Mononuclear cell (primary cell): ENCODE results near the gene HNF1B. TPM values are rescaled to one million over a fixed set of nuclear protein-coding genes. Genes with fewer than 3 reads are reported as not detected.
"Not testable (repeated sequence)": the region's sequence is repeated elsewhere in the genome, so short reads cannot be mapped to it uniquely, and the experiment has no call there.

Experiments
- H3K27me3 ChIP-seq: 2 replicates; pipeline ENCODE4 v1.6.0; 2011; ENCODE audit warnings: low read length, control low read depth; ENCODE audit not compliant: insufficient read depth
- H3K4me1 ChIP-seq: 2 replicates; pipeline ENCODE4 v1.5.1; 2011; ENCODE audit warnings: mild to moderate bottlenecking, low read length, control low read depth; ENCODE audit not compliant: insufficient read depth
- H3K4me3 ChIP-seq: 2 replicates; pipeline ENCODE4 v1.5.1; 2011; ENCODE audit warnings: mild to moderate bottlenecking, low read length, moderate library complexity
- H3K9me3 ChIP-seq: 2 replicates; pipeline ENCODE4 v1.5.1; 2011; ENCODE audit warnings: low read depth, mild to moderate bottlenecking, control low read depth, low read length
- total RNA-seq: library from RNA; depleted of rRNA; stranded (reverse); fragments of >200 nt; gene quantifications from one replicate; pipeline ENCODE4 v1.2.3, GENCODE V29; 2012

The HNF1B gene, protein sequence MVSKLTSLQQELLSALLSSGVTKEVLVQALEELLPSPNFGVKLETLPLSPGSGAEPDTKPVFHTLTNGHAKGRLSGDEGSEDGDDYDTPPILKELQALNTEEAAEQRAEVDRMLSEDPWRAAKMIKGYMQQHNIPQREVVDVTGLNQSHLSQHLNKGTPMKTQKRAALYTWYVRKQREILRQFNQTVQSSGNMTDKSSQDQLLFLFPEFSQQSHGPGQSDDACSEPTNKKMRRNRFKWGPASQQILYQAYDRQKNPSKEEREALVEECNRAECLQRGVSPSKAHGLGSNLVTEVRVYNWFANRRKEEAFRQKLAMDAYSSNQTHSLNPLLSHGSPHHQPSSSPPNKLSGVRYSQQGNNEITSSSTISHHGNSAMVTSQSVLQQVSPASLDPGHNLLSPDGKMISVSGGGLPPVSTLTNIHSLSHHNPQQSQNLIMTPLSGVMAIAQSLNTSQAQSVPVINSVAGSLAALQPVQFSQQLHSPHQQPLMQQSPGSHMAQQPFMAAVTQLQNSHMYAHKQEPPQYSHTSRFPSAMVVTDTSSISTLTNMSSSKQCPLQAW
- total RNA-seq, result not detected

DNA sequence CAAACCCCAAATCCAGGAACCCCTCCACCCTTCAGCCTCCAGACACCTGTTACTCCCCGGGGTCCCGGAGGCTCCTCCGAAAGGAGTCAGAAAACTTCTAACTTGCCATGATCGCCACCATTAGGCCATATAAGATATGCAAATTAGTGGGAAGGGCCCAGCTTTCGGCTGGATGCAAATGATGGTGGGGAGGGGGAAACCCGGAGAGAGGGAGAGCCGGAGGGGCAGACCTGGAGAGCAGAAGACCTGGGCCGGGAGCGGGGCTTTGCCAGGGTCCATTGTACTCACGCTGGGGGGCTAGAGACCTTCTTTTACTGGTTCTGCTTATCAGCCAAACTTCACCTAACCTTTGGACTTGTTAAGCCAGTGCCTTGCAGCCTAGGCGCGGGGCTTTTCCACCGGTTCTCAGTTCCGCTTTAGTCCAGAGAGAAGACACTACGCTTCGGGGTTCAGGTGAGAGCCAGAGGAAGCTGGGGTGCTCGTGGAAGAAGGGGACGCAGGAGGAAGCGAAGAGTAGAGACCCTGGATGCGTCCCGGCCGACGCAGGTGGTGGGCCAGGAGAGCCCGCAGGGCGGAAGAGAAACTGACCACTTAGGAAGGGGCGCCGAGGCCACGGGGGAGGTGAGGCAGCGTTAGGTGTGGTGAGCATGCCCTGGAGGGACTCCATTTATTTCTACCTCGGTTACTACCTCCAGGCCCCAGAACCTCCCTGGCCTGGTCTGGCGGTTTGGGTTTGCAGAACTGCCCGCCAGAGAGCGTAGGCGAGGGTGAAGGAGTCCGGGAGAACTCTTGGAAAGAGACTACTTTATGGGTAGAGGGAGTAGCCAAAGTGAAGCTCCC lies at the start of gene HNF1B:
TSS of gene HNF1B (minus strand) at position 99 of the 840 bp plus-strand sequence. CDS start 175 bp downstream, outside the sequence.
- Histone ChIP-seq H3K4me1 (peaks cover 41% of the 10 kb centered on the region), H3K9me3 (no peaks in the 10 kb centered on the region), H3K4me3 (no peak within 1 kb of the TSS), H3K27me3 (peaks cover 88% of the 10 kb centered on the region)

DNA sequence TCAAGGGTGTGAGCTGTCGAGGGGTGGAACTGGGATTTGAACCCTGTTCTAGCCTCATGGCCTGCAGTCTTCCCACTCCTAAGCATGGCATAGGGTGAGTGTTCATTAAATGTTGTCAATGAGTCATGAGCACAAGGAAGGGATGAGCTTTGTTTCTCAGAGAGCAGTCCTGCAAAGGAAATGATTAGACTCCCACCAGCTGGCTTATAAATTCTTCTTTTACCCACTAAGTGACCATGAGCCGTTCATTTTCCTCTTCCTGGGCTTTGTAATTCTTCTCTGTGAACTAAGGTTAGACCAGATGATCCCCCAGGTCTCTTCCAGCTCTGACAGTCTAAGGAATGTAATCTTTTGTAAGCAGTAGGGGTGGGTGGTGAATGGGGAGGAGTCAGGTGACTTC lies 47.9 kb upstream of the HNF1B start:
- Histone ChIP-seq H3K4me3 (no peak overlapping the region), H3K9me3 (no peaks in the 10 kb centered on the region), H3K27me3 (peaks cover 12% of the 10 kb centered on the region), H3K4me1 (no peaks in the 10 kb centered on the region)

DNA sequence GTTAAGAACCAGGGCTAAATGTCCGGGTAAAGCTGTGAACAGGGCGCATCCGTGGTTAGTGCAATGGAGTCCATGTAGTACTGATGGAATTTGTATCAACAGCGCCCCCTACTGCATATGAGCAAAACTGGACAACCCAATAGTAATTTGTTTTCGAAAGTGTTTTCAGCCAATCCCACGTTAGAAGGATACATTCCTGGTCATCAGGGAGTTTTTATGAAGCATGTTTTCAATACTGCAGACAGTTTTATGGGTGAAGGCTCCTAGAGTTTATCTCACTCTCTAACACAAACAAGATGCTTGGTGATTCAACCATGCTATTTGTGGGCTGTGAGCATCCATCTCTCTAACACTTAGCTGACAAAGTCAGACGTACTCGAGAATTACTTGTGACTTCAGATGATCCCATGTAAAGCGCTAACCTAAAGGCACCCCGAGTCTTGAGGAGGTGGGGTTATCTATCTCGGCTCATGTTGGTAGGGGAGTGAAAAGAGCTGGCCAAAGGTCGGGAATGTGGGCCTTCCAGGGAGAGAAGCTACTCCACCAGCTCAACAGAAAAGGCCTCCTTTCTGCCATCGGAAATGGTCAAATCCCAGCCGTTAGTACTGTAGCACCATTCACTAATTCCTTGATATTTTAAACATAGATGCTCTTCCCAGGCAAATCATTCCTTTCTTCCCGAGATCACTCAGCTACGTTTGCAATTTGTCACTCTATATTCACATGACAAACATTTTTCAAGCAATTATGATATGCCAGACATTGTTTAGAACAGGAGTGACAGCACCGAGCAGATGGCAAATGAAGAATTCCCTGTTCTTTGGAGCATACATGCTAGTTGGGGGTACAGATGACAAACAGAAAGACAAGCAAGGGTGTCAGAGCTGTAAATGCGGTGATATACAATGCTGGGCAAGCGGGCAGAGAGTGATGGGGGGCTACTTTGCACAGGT lies 46.9 kb upstream of the HNF1B start:
- Histone ChIP-seq H3K9me3 (no peaks in the 10 kb centered on the region), H3K4me3 (no peak overlapping the region), H3K4me1 (no peaks in the 10 kb centered on the region), H3K27me3 (peaks cover 15% of the 10 kb centered on the region)

DNA sequence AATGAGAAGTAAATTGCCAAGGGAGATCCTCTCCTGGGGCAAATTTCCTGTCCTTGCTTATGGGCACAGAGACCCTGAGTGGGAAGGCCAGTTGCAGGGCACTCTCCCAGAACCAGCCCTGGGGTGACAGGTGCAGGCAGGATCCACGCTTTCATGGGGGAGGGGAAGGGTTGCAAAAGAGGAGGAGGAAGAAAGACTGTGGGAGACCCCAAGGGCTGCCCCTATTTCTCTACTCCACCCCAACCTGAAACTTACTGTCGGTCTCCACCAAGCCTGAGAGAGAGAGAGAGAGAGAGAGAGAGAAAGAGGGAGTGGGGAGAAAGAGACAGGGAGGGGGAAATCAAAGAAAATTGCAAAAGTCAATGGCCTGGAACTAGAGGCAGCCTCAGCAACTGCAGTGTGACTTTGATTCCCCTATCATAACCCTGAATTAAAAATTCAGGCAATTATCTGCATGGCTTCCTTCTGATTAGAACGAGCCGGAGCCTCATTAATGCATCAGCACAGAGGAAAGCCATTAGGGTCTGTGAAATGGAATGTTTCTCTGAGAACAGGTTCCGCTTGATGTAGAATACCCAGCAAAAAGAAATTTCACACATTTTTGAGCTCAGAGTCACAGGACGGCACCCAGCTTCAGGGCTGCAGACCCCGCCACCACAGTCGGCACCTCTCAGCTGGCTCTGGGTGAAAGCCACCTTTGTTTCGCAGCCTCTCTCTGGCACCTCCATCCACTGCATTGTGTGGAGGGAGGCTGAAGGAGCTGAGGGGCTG lies 45.1 kb upstream of the HNF1B start:
- Histone ChIP-seq H3K27me3 (peaks cover 15% of the 10 kb centered on the region), H3K9me3 (no peaks in the 10 kb centered on the region), H3K4me1 (no peaks in the 10 kb centered on the region), H3K4me3 (no peak overlapping the region)

DNA sequence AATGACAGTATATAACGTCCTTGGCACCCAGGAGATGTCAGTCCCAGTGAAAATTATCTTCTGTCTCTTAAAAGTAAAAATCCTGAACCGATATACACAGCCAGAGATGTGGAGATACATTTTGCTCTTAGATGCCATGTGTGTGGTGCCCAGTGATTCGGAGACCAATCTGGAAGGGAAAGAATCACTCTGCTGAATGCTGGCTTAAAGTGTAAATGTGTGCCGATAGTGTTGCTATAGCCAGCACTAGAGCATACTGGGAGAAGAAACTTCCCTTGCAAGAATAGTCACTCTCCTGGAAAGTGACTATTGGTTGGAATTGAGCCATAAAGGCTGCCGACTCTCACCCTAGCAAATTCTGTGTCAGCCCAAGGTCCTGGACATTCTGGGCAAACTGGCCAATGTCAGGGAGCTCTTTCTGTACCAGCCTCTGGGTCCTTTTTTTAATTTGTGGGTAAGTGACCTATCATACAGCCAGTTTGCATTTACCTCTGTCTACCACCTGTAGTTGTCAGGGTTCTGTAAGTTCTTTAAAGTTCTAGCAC lies 44.2 kb upstream of the HNF1B start:
- Histone ChIP-seq H3K27me3 (peaks cover 17% of the 10 kb centered on the region), H3K4me1 (no peaks in the 10 kb centered on the region), H3K9me3 (no peaks in the 10 kb centered on the region), H3K4me3 (no peak overlapping the region)

DNA sequence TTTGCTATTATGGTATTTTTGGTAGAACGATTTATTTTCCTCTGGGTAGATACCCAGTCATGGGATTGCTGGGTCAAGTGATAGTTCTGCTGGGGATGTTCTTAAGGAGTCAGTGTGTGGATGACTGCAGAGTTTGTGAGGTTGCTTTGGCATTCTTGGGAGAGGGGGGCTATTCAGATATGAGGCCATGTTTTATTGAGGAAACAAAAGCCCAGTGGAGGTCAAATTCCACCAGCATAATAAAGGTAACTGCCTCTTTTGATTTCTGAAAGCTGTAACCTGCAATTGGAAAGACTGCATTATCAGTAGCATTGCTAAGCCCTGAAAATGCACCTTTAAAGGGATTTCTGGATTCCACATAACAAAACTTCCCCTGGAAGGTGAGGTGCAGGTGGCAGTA lies 43.7 kb upstream of the HNF1B start:
- Histone ChIP-seq H3K27me3 (peaks cover 17% of the 10 kb centered on the region), H3K9me3 (no peaks in the 10 kb centered on the region), H3K4me1 (no peaks in the 10 kb centered on the region)

DNA sequence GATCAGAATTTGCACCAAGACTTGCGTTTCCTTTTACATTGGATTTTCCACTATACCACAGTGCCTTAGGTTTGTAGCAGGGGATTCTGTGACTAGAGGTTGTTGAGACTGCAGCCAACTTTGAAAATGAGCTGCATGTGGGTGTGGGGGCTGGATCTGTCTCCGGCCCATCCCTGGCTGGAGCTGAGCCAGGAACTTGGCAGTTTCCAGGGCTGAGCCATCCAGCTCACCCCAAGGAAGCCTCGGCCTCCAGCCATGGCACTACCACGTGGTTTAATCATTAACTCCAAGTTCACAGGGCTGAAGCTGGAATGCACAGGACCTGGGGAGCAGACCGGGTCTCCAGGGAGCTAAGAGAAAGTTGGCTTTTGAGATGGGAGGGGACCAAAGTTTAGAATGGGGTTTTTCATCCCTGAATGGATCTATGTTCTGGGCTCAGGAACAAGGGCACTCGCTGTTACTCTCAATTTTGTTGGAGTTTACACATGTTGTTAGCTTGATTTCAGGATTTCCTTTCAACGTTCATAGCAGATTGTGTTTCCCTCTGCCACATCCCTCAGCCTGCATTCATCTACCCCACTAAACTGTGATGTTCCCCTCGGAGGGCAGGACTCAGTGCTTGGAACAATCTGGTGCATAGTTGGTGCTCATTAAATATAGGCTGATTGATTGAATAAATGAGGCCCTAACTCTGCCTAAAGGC lies 42.3 kb upstream of the HNF1B start:
- Histone ChIP-seq H3K9me3 (no peaks in the 10 kb centered on the region), H3K27me3 (peaks cover 17% of the 10 kb centered on the region), H3K4me1 (no peaks in the 10 kb centered on the region), H3K4me3 (no peak overlapping the region)

More for the DNA sequence above, 43.7 kb upstream of the HNF1B start:
- no peak overlapping the region for H3K4me3 ChIP-seq

DNA sequence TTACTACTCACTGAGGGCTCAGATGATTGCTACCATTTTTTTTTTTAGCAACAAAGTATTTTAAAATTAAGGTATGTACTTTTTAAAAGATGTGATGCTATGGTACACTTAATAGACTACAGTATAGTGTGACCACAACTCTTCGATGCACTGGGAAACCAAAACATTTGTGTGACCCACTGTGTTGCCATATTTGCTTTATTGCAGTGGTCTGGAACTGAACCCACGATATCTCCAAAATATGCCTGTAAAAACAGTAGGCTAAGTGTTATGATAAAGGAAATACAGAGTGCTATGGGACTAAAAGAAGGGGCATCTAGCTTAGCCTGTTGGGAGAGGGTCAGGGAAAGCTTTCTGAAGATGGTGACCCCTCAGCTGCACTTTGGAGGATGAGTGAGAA lies 41.6 kb upstream of the HNF1B start:
- Histone ChIP-seq H3K27me3 (peaks cover 17% of the 10 kb centered on the region), H3K4me3 (no peak overlapping the region), H3K4me1 (no peaks in the 10 kb centered on the region), H3K9me3 (no peaks in the 10 kb centered on the region)

DNA sequence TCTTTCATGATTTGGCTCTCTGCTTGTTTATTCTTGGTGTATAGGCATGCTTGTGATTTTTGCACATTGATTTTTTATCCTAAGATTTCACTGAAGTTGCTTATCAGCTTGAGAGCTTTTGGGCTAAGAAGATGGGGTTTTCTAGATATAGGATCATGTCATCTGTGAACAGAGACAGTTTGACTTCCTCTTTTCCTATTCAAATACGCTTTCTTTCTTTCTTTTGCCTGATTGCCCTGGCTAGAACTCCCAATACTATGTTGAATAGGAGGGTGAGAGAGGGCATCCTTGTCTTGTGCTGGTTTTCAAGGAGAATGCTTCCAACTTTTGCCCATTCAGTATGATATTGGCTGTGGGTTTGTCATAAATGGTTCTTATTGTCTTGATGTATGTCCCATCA lies 37.6 kb upstream of the HNF1B start:
- H3K27me3 ChIP-seq, H3K4me3 ChIP-seq, H3K9me3 ChIP-seq, H3K4me1 ChIP-seq: not testable (repeated sequence)

DNA sequence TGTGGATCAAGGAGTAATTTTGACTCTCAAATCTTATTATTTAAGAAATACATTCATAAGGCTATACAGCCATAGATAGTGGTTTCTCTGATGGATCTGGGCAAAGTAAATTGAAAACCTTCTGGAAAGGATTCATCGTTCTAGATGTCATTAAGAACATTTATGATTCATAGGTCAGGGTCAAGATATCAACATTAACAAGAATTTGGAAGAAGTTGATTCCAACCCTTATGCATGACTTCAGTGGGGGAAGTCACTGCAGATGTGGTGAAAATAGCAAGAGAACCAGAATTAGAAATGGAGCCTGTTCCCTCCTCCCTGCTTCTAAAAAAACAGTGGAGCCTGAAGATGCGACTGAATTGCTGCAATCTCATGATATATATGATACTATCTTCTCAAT lies 36.6 kb upstream of the HNF1B start:
- Histone ChIP-seq H3K27me3 (peaks cover 3% of the 10 kb centered on the region), H3K4me1 (no peaks in the 10 kb centered on the region), H3K4me3 (no peak overlapping the region), H3K9me3 (no peaks in the 10 kb centered on the region)

DNA sequence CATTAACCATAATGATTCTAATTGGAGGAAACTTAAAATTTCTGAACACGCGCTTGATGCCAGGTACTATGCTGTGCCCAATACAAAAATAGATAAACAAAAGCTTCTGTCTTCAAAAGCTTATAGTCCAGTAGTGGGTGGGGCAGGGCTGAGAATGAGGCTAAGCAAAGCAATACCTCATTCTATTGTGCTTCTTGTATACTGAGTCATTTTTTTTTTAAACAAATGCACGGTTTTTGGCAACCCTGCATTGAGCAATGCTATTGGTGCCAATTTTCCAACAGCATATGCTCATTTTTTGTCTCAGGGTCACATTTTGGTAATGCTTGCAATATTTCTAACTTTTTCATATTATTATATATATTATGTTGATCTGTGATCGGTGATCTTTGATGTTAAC lies 34.7 kb upstream of the HNF1B start:
- no peaks in the 10 kb centered on the region for H3K27me3 ChIP-seq
- H3K4me1 ChIP-seq, result peaks cover 5% of the 10 kb centered on the region
- no peak overlapping the region for H3K4me3 ChIP-seq
- H3K9me3 ChIP-seq, result no peaks in the 10 kb centered on the region

DNA sequence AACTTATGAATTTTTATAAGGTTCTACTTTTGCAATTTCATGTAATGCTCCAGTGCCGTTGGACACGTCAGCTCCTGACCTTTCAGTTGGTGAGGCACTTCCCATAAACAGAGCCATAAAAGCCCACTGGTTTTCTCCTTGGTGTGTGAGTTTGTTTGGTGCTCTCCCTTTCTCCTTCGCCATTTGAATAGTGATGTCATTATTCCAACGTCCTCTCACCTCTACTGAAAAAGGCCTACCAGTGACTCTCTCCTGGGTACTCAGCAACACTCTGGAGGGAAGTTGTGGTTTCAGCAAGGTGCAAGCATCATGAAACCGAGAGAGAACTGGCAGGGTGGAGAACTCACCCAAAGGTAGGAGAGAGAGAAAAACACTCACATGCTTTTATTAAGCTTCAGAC lies 29.6 kb upstream of the HNF1B start:
- no peaks in the 10 kb centered on the region for H3K9me3 ChIP-seq
- H3K4me3 ChIP-seq, result no peak overlapping the region
- H3K4me1 ChIP-seq, result peaks cover 9% of the 10 kb centered on the region
- no peaks in the 10 kb centered on the region for H3K27me3 ChIP-seq

DNA sequence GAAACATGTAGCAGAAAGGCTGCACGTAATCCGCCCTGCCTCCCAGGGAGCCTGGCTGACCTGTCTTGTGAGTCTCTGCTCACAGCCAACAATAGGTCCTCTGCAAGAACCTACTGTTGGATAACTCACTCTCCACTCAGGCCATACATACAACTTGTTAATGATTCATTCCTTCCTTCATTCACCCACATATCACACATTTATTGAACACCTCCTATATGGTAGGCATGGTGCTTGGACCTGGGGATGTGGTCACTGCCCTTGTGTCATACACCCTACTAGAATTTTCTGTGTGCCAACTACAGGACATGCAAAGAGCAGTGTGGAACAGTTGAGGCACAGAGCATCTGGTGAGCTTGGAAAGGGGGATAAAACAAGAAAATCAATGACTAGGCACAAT lies 28.1 kb upstream of the HNF1B start:
- no peak overlapping the region for H3K4me3 ChIP-seq
- peaks cover 9% of the 10 kb centered on the region for H3K4me1 ChIP-seq
- no peaks in the 10 kb centered on the region for H3K9me3 ChIP-seq
- no peaks in the 10 kb centered on the region for H3K27me3 ChIP-seq
